Measurements from ENCODE around the gene ME3.

GRCh38 chr11:86523738-86524619 lies 148.4 kb downstream of the ME3 start:
- no peak for TF ChIP-seq MAZ (IDR thresholded peaks at IDR 0.05; ENCODE audit: borderline replicate concordance, low read depth, low read length)
- no peak; the same call in 1 of the 2 replicates for TF ChIP-seq E2F6 (IDR thresholded peaks at IDR 0.05; ENCODE audit: borderline replicate concordance, low read depth)
- no peak for TF ChIP-seq REST (IDR thresholded peaks at IDR 0.05)
- TF ChIP-seq CTCF (IDR thresholded peaks at IDR 0.05), result no peak
- TF ChIP-seq POLR2A (IDR thresholded peaks at IDR 0.05; ENCODE audit: low read length), result no peak
- peak; percentile 1 for TF ChIP-seq HOXA7 (CRISPR knock-in tag; IDR thresholded peaks at IDR 0.05)
- peak; percentile 33; the same call in 1 of the 2 replicates for TF ChIP-seq BHLHE40 (IDR thresholded peaks at IDR 0.05; ENCODE audit: low read depth, low read length)
- TF ChIP-seq CHD2 (IDR thresholded peaks at IDR 0.05; ENCODE audit: low read length, partially characterized antibody), result no peak

All from A549 (cell line).